HEK293 (cell line): ENCODE results near the gene SDC3.

Experiments
- CTCF ChIA-PET: fragments of 350-600 bp; formaldehyde crosslinking; extraction: SDS; loops from one replicate; lab custom pipeline; 2021; ENCODE audit warnings: antibody characterized with exemption; lab: Yijun Ruan, JAX
- POLR2A ChIA-PET: fragments of 300-600 bp; formaldehyde crosslinking; extraction: SDS; loops from one replicate; lab custom pipeline; 2020; ENCODE audit warnings: antibody characterized with exemption, inconsistent platforms; lab: Yijun Ruan, JAX
- H3K27ac ChIP-seq: fragments of 200-500 bp; sonication (Bioruptor generic); 2 replicates; pipeline ENCODE4 v1.5.1; 2014; ENCODE audit warnings: low read depth, low read length, control low read depth, inconsistent platforms; ENCODE audit errors: extremely low read depth
- H3K36me3 ChIP-seq, 2 experiments: fragments of 200-500 bp in 1 of 2; sonication (Bioruptor generic) in 1 of 2; 1 replicate in 1 of 2; 2 replicates in 1 of 2; pipeline ENCODE4 v1.5.1; 2014 to 2017; ENCODE audit warnings: inconsistent platforms in 2 of 2, low read length in 2 of 2; ENCODE audit not compliant: control insufficient read depth in 2 of 2, insufficient read depth in 1 of 2
- H3K4me1 ChIP-seq: fragments of 200-500 bp; sonication (Bioruptor generic); 2 replicates; pipeline ENCODE4 v1.5.1; 2014; ENCODE audit warnings: mild to moderate bottlenecking, low read length, inconsistent platforms; ENCODE audit not compliant: control insufficient read depth, insufficient read depth
- H3K4me3 ChIP-seq: 2 replicates; pipeline ENCODE4 v1.5.1; 2011; ENCODE audit warnings: low read depth, mild to moderate bottlenecking, control low read depth, low read length, moderate library complexity
- H3K9me3 ChIP-seq: fragments of 200-500 bp; sonication (Bioruptor generic); 2 replicates; pipeline ENCODE4 v1.5.1; 2014; ENCODE audit warnings: low read depth, low read length, inconsistent platforms; ENCODE audit not compliant: control insufficient read depth, insufficient read depth
- GLIS1 ChIP-seq: fragments of 450-650 bp; formaldehyde crosslinking; IDR thresholded peaks from 2 replicates; pipeline ENCODE4 v1.5.1; 2016; ENCODE audit warnings: missing biosample characterization, missing genetic modification characterization
- GLIS2 ChIP-seq: fragments of 450-650 bp; formaldehyde crosslinking; IDR thresholded peaks from 2 replicates; pipeline ENCODE4 v1.5.1; 2016; ENCODE audit warnings: missing biosample characterization, missing genetic modification characterization
- IKZF3 ChIP-seq: fragments of 450-650 bp; IDR thresholded peaks from 2 replicates; pipeline ENCODE4 v1.5.0; 2018; ENCODE audit warnings: missing biosample characterization, mild to moderate bottlenecking, missing genetic modification characterization, moderate library complexity
- INSM2 ChIP-seq: fragments of 450-650 bp; formaldehyde crosslinking; IDR thresholded peaks from 2 replicates; pipeline ENCODE4 v1.5.1; 2016; ENCODE audit warnings: missing biosample characterization, missing genetic modification characterization
- KLF8 ChIP-seq: fragments of 450-650 bp; formaldehyde crosslinking; IDR thresholded peaks from 2 replicates; pipeline ENCODE4 v1.5.1; 2016; ENCODE audit warnings: missing biosample characterization, missing genetic modification characterization
- PRDM1 ChIP-seq: fragments of 450-650 bp; formaldehyde crosslinking; IDR thresholded peaks from 2 replicates; pipeline ENCODE4; 2016; ENCODE audit warnings: missing biosample characterization, missing genetic modification characterization
- SCRT2 ChIP-seq: fragments of 450-650 bp; formaldehyde crosslinking; IDR thresholded peaks from 2 replicates; pipeline ENCODE4 v1.5.1; 2016; ENCODE audit warnings: missing biosample characterization, missing genetic modification characterization
- SETDB1 ChIP-seq: IDR thresholded peaks from one replicate; pipeline ENCODE4 v1.6.1; 2017; ENCODE audit warnings: mild to moderate bottlenecking, low read length, moderate library complexity, mixed read lengths; ENCODE audit not compliant: insufficient read length
- ZBTB1 ChIP-seq: fragments of 450-650 bp; formaldehyde crosslinking; IDR thresholded peaks from 2 replicates; pipeline ENCODE4 v1.5.1; 2016; ENCODE audit warnings: missing biosample characterization, missing genetic modification characterization
- ZBTB10 ChIP-seq: fragments of 450-650 bp; formaldehyde crosslinking; IDR thresholded peaks from 2 replicates; pipeline ENCODE4 v1.5.1; 2016; ENCODE audit warnings: missing biosample characterization, missing genetic modification characterization
- ZBTB17 ChIP-seq: fragments of 450-650 bp; formaldehyde crosslinking; IDR thresholded peaks from 2 replicates; pipeline ENCODE4 v1.5.1; 2016; ENCODE audit warnings: missing biosample characterization, missing genetic modification characterization
- ZBTB21 ChIP-seq: fragments of 450-650 bp; formaldehyde crosslinking; IDR thresholded peaks from 2 replicates; pipeline ENCODE4 v1.5.1; 2017; ENCODE audit warnings: missing biosample characterization, missing genetic modification characterization
- ZBTB26 ChIP-seq: fragments of 450-650 bp; formaldehyde crosslinking; optimal IDR thresholded peaks from 2 replicates; pipeline ENCODE3; 2016; ENCODE audit warnings: missing biosample characterization, mild to moderate bottlenecking, missing genetic modification characterization
- ZEB2 ChIP-seq: fragments of 450-650 bp; formaldehyde crosslinking; IDR thresholded peaks from 2 replicates; pipeline ENCODE4 v1.5.1; 2016; ENCODE audit warnings: missing biosample characterization, missing genetic modification characterization
- ZFP3 ChIP-seq: fragments of 450-650 bp; formaldehyde crosslinking; IDR thresholded peaks from 2 replicates; pipeline ENCODE4 v1.5.1; 2016; ENCODE audit warnings: low read depth, missing biosample characterization, missing genetic modification characterization
- ZFP69B ChIP-seq: fragments of 450-650 bp; formaldehyde crosslinking; IDR thresholded peaks from 2 replicates; pipeline ENCODE4 v1.5.1; 2016; ENCODE audit warnings: missing biosample characterization, missing genetic modification characterization
- ZNF114 ChIP-seq: fragments of 450-650 bp; formaldehyde crosslinking; IDR thresholded peaks from 2 replicates; pipeline ENCODE4 v1.5.0; 2017; ENCODE audit warnings: missing biosample characterization, missing genetic modification characterization
- ZNF2 ChIP-seq: fragments of 450-650 bp; formaldehyde crosslinking; IDR thresholded peaks from 2 replicates; pipeline ENCODE4 v1.5.1; 2016; ENCODE audit warnings: missing biosample characterization, missing genetic modification characterization
- ZNF223 ChIP-seq: fragments of 450-650 bp; formaldehyde crosslinking; IDR thresholded peaks from 2 replicates; pipeline ENCODE4 v1.5.1; 2016; ENCODE audit warnings: missing biosample characterization, missing genetic modification characterization
- ZNF24 ChIP-seq: fragments of 450-650 bp; formaldehyde crosslinking; IDR thresholded peaks from 2 replicates; pipeline ENCODE4 v1.5.1; 2016; ENCODE audit warnings: missing biosample characterization, missing genetic modification characterization
- ZNF354C ChIP-seq: fragments of 450-650 bp; formaldehyde crosslinking; IDR thresholded peaks from 2 replicates; pipeline ENCODE4 v1.5.1; 2016; ENCODE audit warnings: missing biosample characterization, missing genetic modification characterization, low read depth, borderline replicate concordance
- ZNF394 ChIP-seq: fragments of 450-650 bp; formaldehyde crosslinking; IDR thresholded peaks from 2 replicates; pipeline ENCODE4 v1.5.1; 2016; ENCODE audit warnings: missing biosample characterization, missing genetic modification characterization, mild to moderate bottlenecking, moderate library complexity, borderline replicate concordance
- ZNF398 ChIP-seq: fragments of 450-650 bp; formaldehyde crosslinking; IDR thresholded peaks from 2 replicates; pipeline ENCODE4 v1.5.1; 2017; ENCODE audit warnings: missing biosample characterization, missing genetic modification characterization
- ZNF529 ChIP-seq: fragments of 450-650 bp; formaldehyde crosslinking; IDR thresholded peaks from 2 replicates; pipeline ENCODE4 v1.5.1; 2017; ENCODE audit warnings: missing genetic modification characterization, missing biosample characterization; ENCODE audit not compliant: insufficient replicate concordance
- ZNF600 ChIP-seq: fragments of 450-650 bp; formaldehyde crosslinking; IDR thresholded peaks from 2 replicates; pipeline ENCODE4 v1.5.1; 2016; ENCODE audit warnings: missing biosample characterization, missing genetic modification characterization
- ZNF610 ChIP-seq: fragments of 450-650 bp; formaldehyde crosslinking; IDR thresholded peaks from 2 replicates; pipeline ENCODE4 v1.5.1; 2016; ENCODE audit warnings: missing biosample characterization, missing genetic modification characterization, borderline replicate concordance
- ZNF629 ChIP-seq: fragments of 450-650 bp; formaldehyde crosslinking; IDR thresholded peaks from 2 replicates; pipeline ENCODE4 v1.5.1; 2017; ENCODE audit warnings: missing biosample characterization, missing genetic modification characterization
- ZNF692 ChIP-seq: fragments of 450-650 bp; formaldehyde crosslinking; IDR thresholded peaks from 2 replicates; pipeline ENCODE4 v1.5.1; 2016; ENCODE audit warnings: missing biosample characterization, missing genetic modification characterization
- ZNF768 ChIP-seq: fragments of 450-650 bp; formaldehyde crosslinking; IDR thresholded peaks from 2 replicates; pipeline ENCODE4 v1.5.1; 2018; ENCODE audit warnings: missing biosample characterization, mild to moderate bottlenecking, missing genetic modification characterization

The SDC3 gene

GRCh38 chr1:30895944-30896660 is 12.5 kb downstream of the SDC3 start:
- Histone ChIP-seq H3K4me3 (no peak overlapping the region), H3K27ac (no peak overlapping the region), H3K9me3 (no peaks in the 10 kb centered on the region), H3K4me1 (peaks cover 2% of the 10 kb centered on the region; the same call in 1 of the 2 replicates), H3K36me3 (no peaks in the 10 kb centered on the region; a peak in 1 of 3 replicates)
- ChIA-PET CTCF (interaction anchor here (0.6 to 2.1 kb wide), 6 partner anchors 11 to 1031 kb away, joined by 3 to 9 read pairs (median 4); no protein-coding TSS in a partner anchor), POLR2A (no interaction called here)
- peak; percentile 47; the same call in 1 of the 2 replicates for TF ChIP-seq ZNF600 (tag by site-specific recombination)
- TF ChIP-seq ZBTB10, result peak; percentile 57; the same call in 1 of the 2 replicates
- peak; percentile 99 for TF ChIP-seq ZFP3 (tag by site-specific recombination)
- TF ChIP-seq ZNF2 (tag by site-specific recombination), result 0 out of 2 replicates have a peak, but pooled peaks have one; percentile 26
- peak; percentile 70 for TF ChIP-seq ZNF629 (tag by site-specific recombination)
- TF ChIP-seq ZNF529 (tag by site-specific recombination), result no peak
- TF ChIP-seq ZNF354C (tag by site-specific recombination), result no peak
- TF ChIP-seq ZNF24 (tag by site-specific recombination), result 0 out of 2 replicates have a peak, but pooled peaks have one; percentile 28
- no peak for TF ChIP-seq ZNF114 (tag by site-specific recombination)
- TF ChIP-seq ZBTB17 (tag by site-specific recombination), result peak; percentile 64
- TF ChIP-seq ZFP69B (tag by site-specific recombination), result peak; percentile 52; the same call in 1 of the 2 replicates
- no peak for TF ChIP-seq SETDB1
- peak; percentile 35; the same call in 1 of the 2 replicates for TF ChIP-seq ZNF610 (tag by site-specific recombination)
- no peak for TF ChIP-seq ZNF394 (tag by site-specific recombination)
- peak; percentile 90 for TF ChIP-seq PRDM1 (tag by site-specific recombination)
- peak; percentile 58 for TF ChIP-seq ZNF398 (tag by site-specific recombination)
- no peak for TF ChIP-seq ZBTB26
- TF ChIP-seq ZBTB1 (tag by site-specific recombination), result no peak
- peak; percentile 53; the same call in 1 of the 2 replicates for TF ChIP-seq ZBTB21 (tag by site-specific recombination)
- TF ChIP-seq GLIS1, result peak; percentile 71
- peak; percentile 96 for TF ChIP-seq ZNF223
- peak; percentile 57 for TF ChIP-seq ZNF692 (tag by site-specific recombination)
- no peak for TF ChIP-seq GLIS2 (tag by site-specific recombination)
- TF ChIP-seq ZEB2, result peak; percentile 72; the same call in 1 of the 2 replicates
- peak; percentile 77 for TF ChIP-seq SCRT2 (tag by site-specific recombination)
- no peak for TF ChIP-seq ZNF768
- TF ChIP-seq IKZF3 (tag by site-specific recombination), result peak; percentile 26; the same call in 1 of the 2 replicates
- no peak for TF ChIP-seq INSM2 (tag by site-specific recombination)
- TF ChIP-seq KLF8 (tag by site-specific recombination), result no peak
